Sigmoid colon (tissue), 7 donors: ENCODE measurements around the gene THEM5. TPM values are rescaled to one million over a fixed set of nuclear protein-coding genes. Genes with fewer than 3 reads are reported as not detected.

ENCODE experiments used
- DNase-seq: peaks from one replicate; pipeline ENCODE4 v3.0.0-alpha.2; 2019
- H3K27ac ChIP-seq, 4 donors: fragments of 200-600 bp; sonication (generic); one replicate each; pipeline ENCODE4 v1.5.1; 2016 to 2019; ENCODE audit warnings: mild to moderate bottlenecking in 1 of 4
- H3K27me3 ChIP-seq, 3 donors: fragments of 200-600 bp; sonication (generic); one replicate each; pipeline ENCODE4 v1.5.1; 2019; ENCODE audit warnings: mild to moderate bottlenecking in 1 of 3
- H3K36me3 ChIP-seq, 4 donors: fragments of 200-600 bp; sonication (generic); one replicate each; pipeline ENCODE4 v1.5.1; 2016 to 2019
- H3K4me1 ChIP-seq, 4 donors: fragments of 200-600 bp; sonication (generic); one replicate each; pipeline ENCODE4 v1.5.1; 2017 to 2019
- H3K4me3 ChIP-seq, 4 donors: fragments of 200-600 bp; sonication (generic); one replicate each; pipeline ENCODE4 v1.5.1; 2017 to 2019; ENCODE audit warnings: mild to moderate bottlenecking in 2 of 4, moderate library complexity in 1 of 4
- H3K9me3 ChIP-seq, 4 donors: fragments of 200-600 bp in 3 of 4; sonication (generic) in 3 of 4; one replicate each; pipeline versions ENCODE4 v1.5.1 to v1.6.1; 2013 to 2019
- EP300 ChIP-seq, 4 donors: sonication (generic); formaldehyde crosslinking; IDR thresholded peaks; one replicate each; pipeline ENCODE4 v1.6.1; 2017; ENCODE audit warnings: antibody characterized with exemption in 4 of 4
- POLR2A ChIP-seq, 2 donors: fragments of 450-650 bp; IDR thresholded peaks; one replicate each; pipeline ENCODE4 v1.6.1; 2016; ENCODE audit warnings: antibody characterized with exemption in 2 of 2, mild to moderate bottlenecking in 2 of 2, moderate library complexity in 2 of 2
- POLR2AphosphoS5 ChIP-seq, 4 donors: sonication (generic); formaldehyde crosslinking; IDR thresholded peaks; one replicate each; pipeline ENCODE4 v1.6.1; 2017; ENCODE audit warnings: antibody characterized with exemption in 4 of 4
- WGBS, 2 donors: extraction: QIAGEN DNeasy Blood & Tissue Kit; methylation state at CpG; one replicate each; pipeline ENCODE4 v1.1.7; 2013; 5-methylcytosine and 5-hydroxymethylcytosine counted together
- intact Hi-C: fragments of 100-400 bp; cut with DNase I; formaldehyde crosslinking; loops from one replicate; pipeline ENCODE4 v1.15.1; 2023
- polyA plus RNA-seq, 3 donors: library from polyadenylated mRNA; stranded (reverse); fragments of 200-250 nt; gene quantifications; one replicate each; pipeline ENCODE4 v1.2.3, GENCODE V29; 2013
- total RNA-seq, 4 donors: library from RNA; depleted of rRNA; stranded (reverse); fragments of >200 nt; gene quantifications; one replicate each; pipeline ENCODE4 v1.1.0, GENCODE V29; 2016
- TF ChIP-seq, protein P1 (sequence below), 4 experiments: fragments of 450-650 bp in 3 of 4; fragments of 200-600 bp in 1 of 4; IDR thresholded peaks; one replicate each; pipeline ENCODE4 v1.5.1; 2016 to 2019; ENCODE audit warnings: antibody characterized with exemption in 4 of 4, mild to moderate bottlenecking in 3 of 4, moderate library complexity in 2 of 4
- donor health status: healthy with polysubstance abuse.
- donor health status: Bipolar disorder and iron deficiency.
- donor health status: healthy.

THEM5 gene
- total and polyA plus RNA-seq, 7 donors, result not detected

DNA sequence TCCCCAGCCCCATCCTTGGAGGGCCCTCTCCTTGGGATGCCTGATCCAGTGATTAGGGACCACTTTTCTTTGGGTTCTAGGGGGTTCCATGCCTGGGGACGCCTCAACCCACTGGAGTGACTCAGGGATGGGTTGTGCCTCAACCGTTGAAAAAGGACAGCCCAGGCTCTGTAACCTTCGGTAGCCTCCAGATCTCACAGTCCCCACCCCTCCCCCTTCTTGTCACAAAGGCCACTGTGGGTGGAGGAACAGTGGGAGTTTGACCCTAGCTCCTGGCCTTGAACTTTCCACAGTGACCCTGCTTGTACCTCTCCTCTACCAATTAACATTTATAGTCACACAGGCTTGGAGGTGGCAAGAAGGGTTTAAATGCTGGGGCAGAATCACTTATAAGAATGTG lies 19.3 kb downstream of the THEM5 start:
- no peak overlapping the region for H3K27ac ChIP-seq
- TF ChIP-seq, protein P1, sequence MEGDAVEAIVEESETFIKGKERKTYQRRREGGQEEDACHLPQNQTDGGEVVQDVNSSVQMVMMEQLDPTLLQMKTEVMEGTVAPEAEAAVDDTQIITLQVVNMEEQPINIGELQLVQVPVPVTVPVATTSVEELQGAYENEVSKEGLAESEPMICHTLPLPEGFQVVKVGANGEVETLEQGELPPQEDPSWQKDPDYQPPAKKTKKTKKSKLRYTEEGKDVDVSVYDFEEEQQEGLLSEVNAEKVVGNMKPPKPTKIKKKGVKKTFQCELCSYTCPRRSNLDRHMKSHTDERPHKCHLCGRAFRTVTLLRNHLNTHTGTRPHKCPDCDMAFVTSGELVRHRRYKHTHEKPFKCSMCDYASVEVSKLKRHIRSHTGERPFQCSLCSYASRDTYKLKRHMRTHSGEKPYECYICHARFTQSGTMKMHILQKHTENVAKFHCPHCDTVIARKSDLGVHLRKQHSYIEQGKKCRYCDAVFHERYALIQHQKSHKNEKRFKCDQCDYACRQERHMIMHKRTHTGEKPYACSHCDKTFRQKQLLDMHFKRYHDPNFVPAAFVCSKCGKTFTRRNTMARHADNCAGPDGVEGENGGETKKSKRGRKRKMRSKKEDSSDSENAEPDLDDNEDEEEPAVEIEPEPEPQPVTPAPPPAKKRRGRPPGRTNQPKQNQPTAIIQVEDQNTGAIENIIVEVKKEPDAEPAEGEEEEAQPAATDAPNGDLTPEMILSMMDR (IDR thresholded peaks at IDR 0.05), result no peak
- WGBS, 2 donors, result 42 to 70% methylated on average over 3 of the region's 3 CpGs
- no peak overlapping the region for H3K4me3 ChIP-seq
- peaks cover 19 to 80% (median 30%) of the 10 kb centered on the region in 3 donors for H3K27me3 ChIP-seq
- DNase-seq, result no peak
- H3K36me3 ChIP-seq, result no peaks in the 10 kb centered on the region
- intact Hi-C loops, result no loop called here
- peaks cover 0 to 22% (median 20%) of the 10 kb centered on the region in 4 donors for H3K4me1 ChIP-seq
- no peaks in the 10 kb centered on the region for H3K9me3 ChIP-seq

DNA sequence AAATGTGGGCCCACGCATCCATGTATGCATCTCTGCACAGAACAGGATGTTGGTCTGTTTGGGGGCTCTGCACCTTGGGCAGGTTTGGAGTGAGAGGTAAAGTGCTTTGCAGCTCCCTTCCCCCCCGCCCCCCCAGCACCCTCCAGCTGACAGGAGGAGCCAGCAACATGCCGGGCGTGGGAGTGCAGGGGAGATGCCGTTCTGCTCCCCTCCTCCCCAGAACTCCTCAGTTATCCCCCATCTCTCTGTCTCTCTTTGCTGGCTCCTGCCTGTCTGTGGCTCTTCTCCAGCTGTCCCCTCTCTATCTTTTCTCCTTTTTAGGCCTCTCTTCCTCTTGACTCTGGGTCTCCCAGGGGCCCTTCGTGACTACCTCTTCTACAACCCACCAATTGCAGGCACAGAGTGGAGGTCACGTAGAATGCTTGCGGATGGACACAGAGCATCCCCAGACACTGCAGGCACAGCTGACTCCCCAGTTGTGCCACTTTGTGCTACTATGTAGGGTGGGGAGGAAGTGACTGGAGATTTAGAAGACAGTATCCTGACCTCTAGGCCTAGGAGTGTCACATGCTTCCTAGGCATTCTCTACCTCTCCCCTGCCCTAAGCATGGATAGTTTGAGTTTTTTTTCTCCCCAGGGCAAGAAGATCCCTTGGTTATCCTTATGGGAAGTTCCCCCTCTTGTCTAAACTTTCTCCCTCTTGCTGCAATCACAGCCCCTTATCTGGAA lies 20.2 kb downstream of the THEM5 start:
- no peak for TF ChIP-seq EP300 (IDR thresholded peaks at IDR 0.05)
- TF ChIP-seq, protein P1 (IDR thresholded peaks at IDR 0.05), result no peak
- no peak for TF ChIP-seq POLR2AphosphoS5 (IDR thresholded peaks at IDR 0.05)
- no peak for TF ChIP-seq POLR2A (IDR thresholded peaks at IDR 0.05)
- H3K4me3 ChIP-seq, result no peak overlapping the region
- 61 to 77% methylated on average over 8 of the region's 8 CpGs for WGBS, 2 donors
- no peaks in the 10 kb centered on the region for H3K36me3 ChIP-seq
- H3K9me3 ChIP-seq, result no peaks in the 10 kb centered on the region
- DNase-seq, result no peak
- peaks cover 0 to 19% (median 15%) of the 10 kb centered on the region in 4 donors for H3K4me1 ChIP-seq
- peaks cover 10 to 74% (median 21%) of the 10 kb centered on the region in 3 donors for H3K27me3 ChIP-seq
- no peak overlapping the region for H3K27ac ChIP-seq
- intact Hi-C loops, result no loop called here

DNA sequence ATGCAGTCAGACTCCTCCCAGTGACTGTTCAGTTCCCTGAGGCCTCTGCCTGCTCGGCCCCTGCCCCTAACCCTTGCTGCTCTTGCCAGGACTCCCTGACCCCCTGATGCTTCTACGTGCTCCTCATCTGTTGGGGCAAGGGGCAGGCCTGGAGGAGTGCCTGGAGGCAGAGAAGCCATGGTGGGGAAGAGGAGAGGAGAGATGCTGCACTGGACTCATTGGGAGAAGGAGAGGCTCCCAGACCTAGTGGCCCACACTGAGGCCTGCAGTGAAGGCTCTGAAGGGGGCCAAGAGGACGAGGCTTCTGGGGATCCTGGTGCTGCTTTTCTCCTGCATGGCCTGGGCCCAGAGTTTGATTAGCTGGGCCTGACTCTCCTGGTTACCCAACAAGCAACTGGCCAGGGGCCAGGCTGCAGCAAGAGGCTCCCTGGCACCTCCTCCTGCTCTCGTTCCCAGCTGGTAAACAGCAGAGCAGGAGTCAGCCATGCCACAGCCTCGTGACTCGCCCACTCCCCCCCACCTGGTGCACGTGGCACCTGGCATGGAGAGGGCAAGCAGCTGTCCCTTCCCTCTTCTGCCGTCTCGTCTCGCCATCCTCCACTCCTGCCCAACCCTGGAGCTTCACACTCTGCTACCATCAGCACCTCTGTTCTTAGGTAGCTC lies 21.1 kb downstream of the THEM5 start:
- 14 to 54% methylated on average over 10 of the region's 10 CpGs for WGBS, 2 donors
- no peak overlapping the region for H3K4me3 ChIP-seq
- no peaks in the 10 kb centered on the region for H3K9me3 ChIP-seq
- peak; percentile 86 for DNase-seq
- peaks cover 1 to 72% (median 12%) of the 10 kb centered on the region in 3 donors for H3K27me3 ChIP-seq
- H3K27ac ChIP-seq, result no peak overlapping the region
- peaks cover 0 to 10% (median 8%) of the 10 kb centered on the region in 4 donors for H3K4me1 ChIP-seq
- H3K36me3 ChIP-seq, result no peaks in the 10 kb centered on the region
- TF ChIP-seq POLR2AphosphoS5 (IDR thresholded peaks at IDR 0.05) (no peak), POLR2A (IDR thresholded peaks at IDR 0.05) (no peak), EP300 (IDR thresholded peaks at IDR 0.05) (no peak)
- TF ChIP-seq, protein P1 (IDR thresholded peaks at IDR 0.05), result no peak
- intact Hi-C loops, result no loop called here

DNA sequence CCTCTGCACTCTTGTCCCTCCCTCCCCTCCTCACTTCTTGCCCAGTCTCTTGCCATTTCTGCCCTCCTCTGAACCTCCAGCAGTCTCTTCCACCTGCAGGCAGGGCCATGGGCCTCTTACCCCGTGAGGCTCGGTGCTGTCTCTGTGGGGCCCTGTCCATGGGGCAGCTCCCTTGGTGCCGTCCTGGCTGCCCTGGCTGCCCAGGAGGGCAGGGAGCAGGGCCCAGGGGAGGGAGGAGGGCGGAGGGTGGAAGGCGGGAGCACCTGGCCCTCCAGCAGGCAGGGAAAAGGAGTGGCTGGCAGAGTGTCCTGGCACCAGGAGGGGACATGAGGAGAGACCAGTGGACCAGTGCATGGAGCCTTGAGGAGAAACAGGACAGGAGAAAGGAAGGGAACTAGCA lies 21.9 kb downstream of the THEM5 start, which contains the start of gene RORC:
RORC (minus strand) TSS at position 198 of the 400 bp plus-strand sequence; CDS start at position 160, 38 bp downstream.
- Histone ChIP-seq H3K27me3 (peaks cover 0 to 68% (median 5%) of the 10 kb centered on the region in 3 donors), H3K36me3 (no peaks in the 10 kb centered on the region), H3K4me3 (peak within 1 kb of the TSS in 1 of 4 donors; percentile 11), H3K27ac (peak within 1 kb of the TSS in 1 of 4 donors; percentile 6), H3K9me3 (no peaks in the 10 kb centered on the region), H3K4me1 (peaks cover 0 to 10% (median 8%) of the 10 kb centered on the region in 4 donors)
- WGBS, 2 donors, result 17 to 61% methylated on average over 5 of the region's 5 CpGs
- intact Hi-C loops, result no loop called here
- DNase-seq, result no peak
- no peak for TF ChIP-seq EP300 (IDR thresholded peaks at IDR 0.05)
- TF ChIP-seq POLR2A (IDR thresholded peaks at IDR 0.05), result peak in 1 of 2 donors; percentile 70
- TF ChIP-seq, protein P1 (IDR thresholded peaks at IDR 0.05), result no peak
- TF ChIP-seq POLR2AphosphoS5 (IDR thresholded peaks at IDR 0.05), result no peak
